HuH-7.5 (cell line): ENCODE data around the gene GPATCH8.
"Not testable (repeated sequence)": the region's sequence is repeated elsewhere in the genome, so short reads cannot be mapped to it uniquely, and the experiment has no call there.

Experiments
- DNase-seq: peaks from one replicate; pipeline ENCODE4 v3.0.0; 2011; ENCODE audit warnings: low spot score

GPATCH8 gene

DNA sequence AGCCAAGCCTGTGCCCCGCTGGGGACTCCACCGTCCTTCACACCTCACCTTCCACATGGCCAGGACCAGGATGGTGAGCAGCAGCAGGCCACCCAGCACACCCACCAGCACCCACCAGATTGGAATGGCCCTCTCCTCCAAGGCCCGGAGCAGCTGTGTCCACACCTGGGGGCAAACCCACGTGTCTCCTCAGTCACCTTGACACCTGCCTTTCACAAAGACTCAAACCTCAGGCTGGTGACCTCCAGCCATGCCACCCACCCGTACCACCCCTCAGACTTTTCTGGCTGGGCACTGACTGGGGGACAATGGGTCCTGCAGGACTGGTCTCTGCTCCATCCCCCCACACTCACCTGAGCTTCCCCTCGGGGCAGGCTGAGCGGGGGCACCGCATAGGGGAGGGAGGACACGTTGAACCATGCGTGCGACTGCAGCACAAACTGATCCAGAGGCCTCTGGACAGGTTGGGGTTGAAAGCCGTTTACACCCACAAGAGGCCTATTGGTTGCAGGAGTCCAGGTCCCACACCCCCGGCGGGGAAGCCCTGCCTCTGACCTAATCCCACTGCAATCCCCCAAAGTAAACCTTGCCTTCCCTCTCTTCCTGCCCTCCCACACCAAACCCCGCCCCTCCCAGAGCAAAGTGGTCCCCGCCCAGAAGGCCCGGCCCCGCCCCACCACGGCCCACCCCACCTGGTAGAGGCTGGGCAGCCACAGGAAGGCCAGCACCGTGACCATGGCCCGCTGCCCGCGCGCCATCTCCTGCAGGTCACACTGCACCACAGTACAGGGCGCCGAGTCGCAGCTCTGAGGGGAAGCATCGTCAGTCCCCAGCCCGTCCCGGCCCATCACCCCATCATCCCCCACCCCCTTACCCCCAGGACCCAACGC is 128.7 kb downstream of the GPATCH8 start:
- no peak for DNase-seq

DNA sequence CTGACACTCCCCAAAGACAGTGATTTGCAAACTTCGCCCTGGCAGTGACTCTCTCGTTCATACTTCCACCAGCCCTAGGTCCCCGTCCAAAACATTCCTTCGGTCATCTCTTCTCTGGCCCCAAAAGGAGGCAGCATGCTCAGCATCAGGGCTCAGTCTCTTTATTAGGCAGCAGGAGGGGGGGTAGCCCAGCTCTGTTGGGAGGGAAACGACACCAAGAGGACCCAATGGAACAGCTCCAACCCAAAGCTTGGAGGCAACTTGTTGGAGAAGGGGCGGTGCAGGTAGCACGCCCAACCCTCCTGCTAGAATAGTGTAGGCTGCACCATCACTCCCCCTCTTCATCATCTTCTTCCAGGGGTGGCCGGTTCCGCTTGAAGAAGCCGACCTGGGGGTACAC is 131.2 kb downstream of the GPATCH8 start:
- DNase-seq, result no peak

DNA sequence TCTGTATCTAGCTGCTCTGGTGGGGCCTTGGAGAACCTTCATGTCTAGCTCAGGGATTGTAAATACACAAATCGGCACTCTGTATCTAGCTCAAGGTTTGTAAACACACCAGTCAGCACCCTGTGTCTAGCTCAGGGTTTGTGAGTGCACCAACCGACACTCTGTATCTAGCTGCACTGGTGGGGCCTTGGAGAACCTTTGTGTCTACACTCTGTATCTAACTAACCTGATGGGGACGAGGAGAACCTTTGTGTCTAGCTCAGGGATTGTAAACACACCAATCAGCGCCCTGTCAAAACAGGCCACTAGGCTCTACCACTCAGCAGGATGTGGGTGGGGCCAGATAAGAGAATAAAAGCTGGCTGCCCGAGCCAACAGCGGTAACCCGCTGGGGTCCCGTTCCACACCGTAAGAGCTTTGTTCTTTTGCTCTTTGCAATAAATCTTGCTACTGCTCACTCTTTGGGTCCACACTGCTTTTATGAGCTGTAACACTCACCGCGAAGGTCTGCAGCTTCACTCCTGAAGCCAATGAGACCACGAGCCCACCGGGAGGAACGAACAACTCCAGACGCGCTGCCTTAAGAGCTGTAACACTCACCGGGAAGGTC is 133.7 kb downstream of the GPATCH8 start:
- DNase-seq, result not testable (repeated sequence)

DNA sequence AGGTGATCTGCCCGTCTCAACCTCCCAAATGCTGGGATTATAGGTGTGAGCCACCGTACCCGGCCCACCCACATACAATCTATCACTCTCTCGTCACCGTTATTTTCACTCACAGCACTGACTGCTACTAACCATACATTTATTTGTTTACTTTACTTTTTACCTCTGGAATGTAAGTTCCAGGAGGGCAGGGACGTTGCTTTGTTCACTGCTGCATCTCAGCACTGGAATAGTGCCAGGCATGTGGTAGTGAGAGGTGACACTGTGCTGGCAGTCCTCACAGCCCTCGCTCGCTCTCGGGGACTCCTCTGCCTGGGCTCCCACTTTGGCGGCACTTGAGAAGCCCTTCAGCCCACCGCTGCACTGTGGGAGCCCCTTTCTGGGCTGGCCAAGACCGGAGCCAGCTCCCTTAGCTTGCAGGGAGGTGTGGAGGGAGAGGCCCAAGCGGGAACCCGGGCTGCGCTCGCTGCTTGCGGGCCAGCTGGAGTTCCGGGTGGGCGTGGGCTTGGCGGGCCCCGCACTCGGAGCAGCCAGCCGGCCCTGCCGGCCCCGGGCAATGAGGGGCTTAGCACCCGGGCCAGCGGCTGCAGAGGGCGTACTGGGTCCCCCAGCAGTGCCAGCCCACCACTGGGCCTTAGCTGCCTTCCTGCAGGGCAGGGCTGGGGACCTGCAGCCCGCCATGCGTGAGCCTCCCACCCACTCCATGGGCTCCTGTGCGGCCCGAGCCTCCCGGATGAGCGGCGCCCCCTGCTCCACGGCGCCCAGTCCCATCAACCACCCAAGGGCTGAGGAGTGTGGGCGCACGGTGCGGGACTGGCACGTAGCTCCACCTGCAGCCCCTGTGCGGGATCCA is 134.6 kb downstream of the GPATCH8 start:
- DNase-seq, result not testable (repeated sequence)

DNA sequence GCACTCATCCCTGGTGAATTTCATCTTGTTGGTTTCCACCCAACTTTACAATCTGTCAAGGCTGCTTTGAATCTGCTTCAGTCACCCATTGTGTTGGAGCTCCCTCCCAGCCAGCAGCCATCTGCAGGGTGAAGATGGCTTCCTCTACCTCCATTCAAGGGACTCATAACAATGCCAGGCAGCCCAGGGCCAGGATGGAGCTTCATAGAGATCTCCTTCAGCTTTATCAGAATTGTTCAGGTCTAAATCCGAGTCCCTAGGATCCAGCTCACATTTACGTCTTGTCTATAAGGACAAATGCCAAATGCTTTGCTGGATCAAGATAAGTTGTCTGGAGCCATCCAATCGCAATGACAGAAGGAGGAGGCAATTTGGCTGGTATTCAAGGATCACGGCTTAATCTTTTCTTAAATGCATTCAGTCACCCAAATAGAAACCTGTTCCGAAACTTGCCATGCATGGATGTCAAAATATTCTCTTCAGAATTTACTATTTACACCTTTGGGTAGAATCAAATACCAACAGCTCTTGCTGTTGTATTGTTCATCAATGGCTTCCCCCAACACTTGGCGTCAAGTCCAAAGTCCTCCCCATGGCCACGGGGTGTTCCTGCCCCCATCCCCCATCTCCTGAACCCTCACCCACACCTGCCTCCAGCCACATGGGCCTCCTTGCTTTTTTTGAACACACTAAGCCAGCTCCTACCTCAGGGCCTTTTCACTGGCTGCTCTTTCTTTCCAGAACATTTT is 135.8 kb downstream of the GPATCH8 start:
- no peak for DNase-seq

DNA sequence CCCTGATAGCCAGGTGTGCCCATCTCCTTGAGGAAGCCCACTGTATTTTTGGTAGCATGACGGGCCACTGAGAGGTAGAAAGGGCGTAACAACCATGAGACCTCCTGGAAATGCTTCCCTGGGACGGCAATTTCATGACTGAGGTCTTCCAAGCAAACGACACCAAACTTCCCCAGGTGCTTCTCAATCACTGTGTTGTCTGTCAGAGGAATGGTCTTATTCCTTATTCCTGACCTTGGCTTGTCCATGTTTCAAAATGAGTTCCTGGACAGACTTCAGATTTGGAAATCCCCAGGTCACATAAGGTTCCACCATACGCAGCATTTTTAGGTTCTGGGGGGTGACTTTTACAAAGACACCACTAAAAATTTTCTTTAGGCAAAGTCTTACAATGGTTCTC is 138.2 kb downstream of the GPATCH8 start:
- DNase-seq, result not testable (repeated sequence)

DNA sequence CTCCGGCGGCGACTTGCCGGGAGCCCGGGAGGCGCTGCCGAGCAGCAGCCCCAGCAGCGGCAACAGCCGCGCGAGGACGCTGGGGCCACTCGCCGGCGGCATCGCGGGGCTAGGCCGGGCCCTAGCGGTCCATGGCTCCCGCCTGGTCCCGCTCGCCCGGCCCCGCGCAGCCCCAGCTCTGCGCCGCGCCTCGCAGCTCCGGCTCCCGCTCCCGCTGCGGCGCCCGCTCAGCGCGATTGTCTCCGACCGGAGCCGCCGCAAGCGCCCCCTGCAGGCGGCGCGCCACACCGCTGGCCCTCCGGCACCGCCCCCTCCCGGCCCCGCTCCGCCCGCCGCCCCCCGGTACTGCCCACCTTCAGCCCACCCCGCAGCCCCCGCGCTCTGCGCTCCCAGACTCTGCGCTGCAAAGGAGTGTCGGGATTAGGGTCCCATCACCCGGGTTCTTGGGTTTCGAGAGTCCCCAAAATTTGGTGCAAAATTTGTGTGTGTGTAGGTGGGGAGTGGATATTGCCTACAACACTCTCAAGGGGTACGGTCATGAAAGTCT is 139.5 kb downstream of the GPATCH8 start, which contains the start of gene FAM171A2:
Gene FAM171A2 (minus strand): TSS at position 241 of the 547 bp plus-strand sequence. CDS start 139 bp downstream, at position 102.
- DNase-seq, result peak; percentile 76

DNA sequence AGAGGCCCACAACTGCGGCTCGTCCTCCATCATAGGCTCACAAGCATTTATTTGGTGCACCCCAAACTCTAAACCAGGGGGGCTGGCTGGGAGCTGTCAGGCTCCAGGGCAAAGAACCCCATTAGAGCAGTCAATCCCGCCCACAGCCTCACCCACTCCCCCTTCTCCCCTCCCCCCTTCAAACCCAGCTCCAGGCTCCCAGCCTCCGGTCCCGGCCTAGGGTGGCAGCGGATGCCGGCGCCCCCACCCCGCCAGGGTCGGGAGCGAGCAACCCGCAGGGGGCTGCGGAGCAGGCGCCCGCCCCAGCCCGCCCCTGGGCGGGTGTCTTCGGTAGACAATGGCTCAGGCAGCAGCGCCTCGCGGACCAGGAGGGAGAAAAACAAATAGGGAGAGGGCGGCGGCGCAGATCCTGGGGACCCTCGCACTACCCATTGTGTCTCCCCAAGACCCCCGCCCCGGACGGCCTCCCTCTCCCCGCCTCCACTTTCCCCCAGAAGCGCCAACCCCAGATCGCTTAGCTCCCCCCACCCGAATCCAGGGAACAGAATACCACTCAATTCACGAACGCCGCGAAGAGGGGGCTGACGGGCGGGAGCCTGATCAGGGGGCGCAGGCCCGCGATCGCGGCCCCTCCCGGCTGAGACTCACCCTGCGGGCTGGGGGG is 140.1 kb downstream of the GPATCH8 start:
- DNase-seq, result peak; percentile 71

DNA sequence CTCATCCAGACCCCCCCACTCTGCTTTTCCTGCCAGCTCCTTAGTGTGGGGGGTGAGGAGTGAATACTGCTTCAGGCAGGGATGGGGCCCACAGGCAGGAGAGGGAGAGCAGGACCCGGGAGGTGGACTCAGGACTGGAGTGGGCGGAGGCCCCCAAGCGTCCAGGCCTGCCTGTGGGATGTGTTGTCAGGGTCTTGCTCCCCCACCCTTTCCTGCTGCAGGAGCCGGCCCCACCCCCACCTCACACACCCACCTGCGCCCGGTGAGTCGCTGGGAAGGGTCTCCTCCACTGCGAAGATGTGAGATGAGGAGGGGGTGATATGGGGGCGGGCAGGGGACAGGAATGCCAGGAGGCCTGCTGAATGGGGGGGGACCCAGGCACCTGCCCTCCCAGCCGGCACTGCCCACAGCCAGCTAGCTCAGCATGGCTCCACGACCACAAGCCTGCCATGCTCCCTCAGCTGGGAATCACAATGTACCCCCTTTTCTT is 140.7 kb downstream of the GPATCH8 start:
- DNase-seq, result no peak

DNA sequence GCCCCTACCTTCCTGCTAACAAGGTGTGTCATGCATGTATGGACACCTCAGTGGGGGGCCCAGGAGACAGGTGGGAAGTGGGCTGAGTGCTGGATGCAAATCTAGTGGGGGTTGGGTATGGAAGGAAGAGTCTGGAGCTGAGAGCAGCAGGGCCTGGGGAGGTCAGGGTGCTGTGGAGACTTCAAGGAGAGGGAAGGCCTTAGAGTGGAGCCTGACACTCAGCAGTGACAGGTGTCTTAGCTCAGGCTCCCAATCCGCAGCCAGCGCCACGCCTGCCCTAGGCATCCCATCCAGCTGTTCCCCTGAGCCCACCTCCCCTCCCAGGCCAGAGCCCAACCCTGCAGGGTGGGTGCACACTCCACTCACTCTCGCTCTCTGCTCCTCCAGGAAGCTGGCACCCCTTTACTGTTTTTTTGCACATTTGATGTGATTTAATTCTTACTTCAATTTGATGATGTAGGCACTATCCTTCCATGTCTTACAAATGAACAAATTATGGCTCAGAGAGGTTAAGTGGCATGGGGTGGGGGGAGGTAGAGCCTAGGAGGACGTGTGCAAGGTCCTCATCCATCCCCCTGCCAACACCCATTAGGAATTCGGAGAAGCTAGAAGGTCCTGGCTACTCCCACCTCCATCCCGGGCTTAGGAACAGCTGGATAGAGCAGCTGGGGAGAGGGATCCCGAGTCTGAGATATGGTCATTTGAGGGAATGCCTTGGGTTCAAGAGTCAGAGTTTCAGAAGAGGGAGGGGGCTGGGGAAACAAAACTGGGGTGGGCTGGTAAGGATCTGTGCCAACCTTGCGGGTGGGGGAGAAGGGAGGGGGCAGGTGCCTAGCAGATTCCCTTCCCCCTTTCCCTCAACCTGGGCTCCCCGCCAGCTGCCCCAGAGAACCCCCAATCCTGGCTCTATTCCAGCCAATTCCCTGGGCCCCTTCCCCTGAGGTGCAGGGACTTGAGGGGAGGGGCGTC is 141.6 kb downstream of the GPATCH8 start:
- DNase-seq, result no peak

DNA sequence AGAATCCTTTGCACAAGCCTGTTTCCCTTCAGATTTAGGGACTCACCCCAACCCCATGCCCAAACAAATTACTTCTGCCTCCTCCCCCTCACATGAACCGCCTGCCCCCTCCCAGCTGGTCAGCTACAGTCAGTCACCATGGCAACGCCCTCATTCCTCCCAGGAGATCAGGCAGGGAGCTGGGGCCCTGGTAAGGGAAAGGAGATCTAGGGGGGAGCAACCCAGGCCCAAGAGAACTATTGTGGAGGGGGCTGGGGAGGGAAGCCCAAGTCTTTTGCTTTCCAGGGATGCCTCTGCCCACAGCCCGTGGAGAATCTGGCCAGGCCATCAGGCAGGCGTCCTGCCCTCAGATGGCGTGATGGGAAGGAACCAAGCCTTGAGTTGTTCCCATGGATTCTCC is 142.4 kb downstream of the GPATCH8 start:
- DNase-seq, result no peak

DNA sequence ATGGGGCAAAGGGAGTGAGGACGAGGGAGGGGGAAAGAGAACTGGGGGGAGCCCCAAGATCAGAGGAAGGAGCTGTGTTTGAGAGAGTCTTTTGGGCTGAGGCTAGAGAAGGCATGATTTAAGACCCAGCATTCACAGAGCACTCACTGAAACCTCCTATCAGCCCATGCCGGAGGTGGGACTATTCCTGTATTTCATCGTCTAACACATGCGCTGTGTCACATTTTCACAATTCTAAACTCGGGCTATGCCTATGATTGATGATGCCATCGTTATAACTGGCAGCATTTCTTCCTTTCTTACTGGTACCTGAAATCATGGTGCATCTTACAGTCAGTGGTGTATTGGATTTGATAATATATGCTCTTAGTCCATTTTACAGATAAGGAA is 143.1 kb downstream of the GPATCH8 start:
- DNase-seq, result no peak

DNA sequence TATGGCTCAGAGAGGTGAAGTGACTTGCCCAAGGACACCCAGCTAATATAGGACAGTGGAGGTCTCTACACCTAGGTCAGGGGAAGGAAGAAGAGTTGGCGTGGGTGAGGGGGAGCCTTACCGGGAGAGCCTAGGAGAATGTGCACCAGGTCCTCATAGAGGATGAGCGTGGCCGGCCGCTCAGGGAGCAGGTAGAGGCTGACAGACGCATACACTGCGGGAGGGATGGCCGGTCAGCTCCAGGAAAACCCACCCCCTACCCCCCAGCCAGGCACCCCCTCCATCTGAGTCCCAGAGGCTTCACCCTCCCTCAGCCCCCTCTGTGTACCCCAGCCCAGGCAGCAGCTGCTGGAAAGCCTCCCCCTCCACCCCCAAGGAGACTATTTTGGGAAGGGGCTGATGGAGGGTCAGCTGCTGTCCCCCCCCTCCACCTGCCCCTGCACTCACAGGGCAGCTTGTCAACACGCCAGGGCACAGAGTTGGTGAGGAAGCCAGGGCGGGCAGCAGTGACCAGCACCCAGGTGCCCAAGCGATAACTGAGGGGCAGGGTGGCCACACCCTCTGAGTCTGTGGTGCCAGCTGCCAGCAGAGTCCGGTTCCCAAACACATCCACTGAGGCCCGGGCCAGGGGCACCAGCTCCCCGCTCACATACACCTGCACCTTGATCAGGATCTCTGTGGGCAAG is 143.6 kb downstream of the GPATCH8 start:
- no peak for DNase-seq

DNA sequence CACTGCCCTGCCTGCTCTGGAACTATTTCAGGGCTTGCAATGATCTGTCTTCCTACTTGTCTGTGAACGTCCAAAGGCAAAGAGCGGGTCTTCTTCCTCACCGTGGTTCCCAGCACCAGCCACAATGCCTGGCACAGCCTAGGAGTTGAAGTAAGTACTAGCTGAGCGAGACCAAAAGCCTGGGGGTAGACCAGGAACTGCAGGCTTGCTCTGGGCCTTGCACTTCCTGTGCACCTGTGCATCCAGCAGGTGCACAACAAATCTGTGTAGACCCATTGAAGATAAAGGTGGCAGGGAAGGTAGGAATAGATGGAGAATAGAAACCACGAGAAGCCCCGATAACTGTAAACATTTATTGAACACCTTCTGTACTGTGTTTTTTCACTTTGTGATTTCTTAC is 144.2 kb downstream of the GPATCH8 start:
- DNase-seq, result no peak

DNA sequence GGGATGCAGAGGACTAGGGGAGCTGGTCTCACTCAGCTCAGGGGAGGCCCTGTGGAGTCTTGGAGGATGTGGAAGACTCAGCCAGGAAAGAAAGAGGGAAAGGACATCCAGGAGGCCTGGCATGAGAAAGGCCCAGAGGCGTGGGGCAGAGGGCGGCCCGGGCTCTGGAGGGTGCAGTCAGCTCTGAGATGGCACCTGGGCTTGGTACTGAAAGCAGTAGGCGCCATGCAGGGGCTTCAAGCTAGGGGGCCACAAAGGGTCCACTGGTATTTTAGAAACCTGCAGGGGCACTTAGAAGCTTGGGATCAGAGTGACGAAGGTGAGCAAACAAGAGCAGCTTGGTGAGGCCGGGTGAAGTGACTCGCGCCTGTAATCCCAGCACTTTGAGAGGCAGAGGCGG is 145.1 kb downstream of the GPATCH8 start:
- no peak for DNase-seq

DNA sequence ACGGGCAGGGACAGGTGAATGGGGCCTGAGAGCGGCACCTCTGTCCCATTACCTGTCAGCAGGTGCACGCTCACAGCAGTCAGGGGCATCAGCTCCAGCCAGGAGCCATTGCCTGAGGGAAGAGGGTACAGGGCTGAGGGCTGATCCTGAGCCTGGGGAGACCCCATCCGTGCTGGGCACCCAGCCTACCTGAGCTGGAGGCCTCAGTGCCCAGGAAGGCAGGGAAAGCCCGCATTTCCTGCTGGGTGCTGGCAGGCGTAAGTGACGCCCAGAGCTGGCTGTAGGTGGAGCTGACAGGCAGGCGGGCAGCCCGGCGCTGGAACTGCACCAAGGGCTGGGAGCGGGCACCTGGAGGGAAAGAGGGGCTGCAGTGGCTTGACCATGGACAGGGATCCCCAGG is 147.0 kb downstream of the GPATCH8 start:
- DNase-seq, result no peak

DNA sequence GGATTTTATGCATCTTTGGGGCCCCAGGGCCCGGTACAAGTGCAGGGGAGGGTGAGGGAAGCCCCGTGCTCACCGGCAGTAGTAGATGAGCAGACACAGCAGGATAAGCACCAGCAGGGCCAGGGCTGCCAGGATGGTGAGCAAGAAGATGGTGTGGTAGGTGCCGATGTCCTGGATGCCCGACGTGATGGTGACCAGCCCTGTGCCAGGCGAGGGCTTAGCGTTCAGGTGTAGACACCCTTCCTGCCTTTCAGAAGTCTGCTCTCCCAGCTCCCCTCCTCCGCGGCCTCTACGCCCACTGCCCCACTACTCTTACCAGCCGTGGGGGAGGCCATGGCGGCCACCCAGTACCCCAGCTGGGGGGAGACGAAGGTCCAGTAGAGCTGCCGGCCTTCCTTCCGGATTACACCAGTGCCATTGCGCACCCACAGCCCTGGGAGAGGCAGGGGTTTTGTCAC is 147.5 kb downstream of the GPATCH8 start:
- DNase-seq, result no peak

DNA sequence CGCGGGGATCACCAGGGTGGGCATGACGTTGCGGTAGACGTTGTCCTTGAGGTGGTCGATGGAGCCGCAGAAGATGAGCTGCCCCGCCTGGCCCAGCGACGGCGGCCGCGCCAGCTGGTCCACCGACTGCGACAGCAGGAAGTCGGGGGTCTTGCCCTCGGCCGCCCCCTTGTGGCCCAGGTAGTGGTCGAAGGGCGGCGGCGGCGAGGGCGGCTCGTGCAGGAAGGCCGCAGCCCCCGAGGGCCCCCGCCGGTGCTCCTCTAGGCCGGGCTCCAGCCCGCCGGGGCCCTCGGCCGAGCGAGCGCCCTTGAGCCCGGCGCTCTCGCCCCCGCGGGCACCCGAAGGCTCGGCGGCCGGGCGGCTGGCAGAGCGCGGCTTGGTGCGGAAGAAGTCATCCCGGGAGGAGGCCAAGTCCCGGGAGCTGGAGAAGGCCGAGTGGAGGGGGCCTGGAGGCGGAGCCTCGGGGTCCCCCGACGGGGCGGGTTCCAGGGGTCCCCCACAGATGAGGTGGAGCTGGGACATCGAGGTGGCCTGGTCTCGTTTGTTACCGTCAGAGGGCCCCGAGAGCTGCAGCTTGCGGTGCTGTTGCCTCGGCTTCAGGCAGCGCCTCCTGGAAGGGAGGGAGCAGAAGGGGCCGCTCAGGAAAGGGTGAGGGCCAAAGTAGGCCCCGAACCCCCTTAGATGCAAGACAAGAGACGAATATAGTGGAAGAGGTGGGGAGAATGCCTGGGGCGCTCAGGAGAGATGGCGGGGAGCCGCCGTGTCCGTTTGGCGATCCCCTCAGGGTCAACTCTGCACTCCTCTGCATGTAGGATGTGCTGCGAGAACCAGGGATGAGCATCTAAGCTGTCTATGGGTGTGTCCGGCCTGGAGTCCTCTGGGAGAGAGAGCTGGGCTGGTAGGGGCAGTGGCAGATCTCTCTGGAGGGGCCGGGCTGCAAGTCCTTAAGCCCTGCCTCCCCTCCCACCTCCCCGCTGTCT is 148.3 kb downstream of the GPATCH8 start:
- DNase-seq, result peak; percentile 93
